Ascending aorta (tissue), 2 donors: ENCODE data around the gene UQCRH. TPM values are rescaled to one million over a fixed set of nuclear protein-coding genes. Genes with fewer than 3 reads are reported as not detected.
A peak's percentile ranks its signal among the peaks of the same experiment; 100 is the strongest.
"Not testable (repeated sequence)": the region's sequence is repeated elsewhere in the genome, so short reads cannot be mapped to it uniquely, and the experiment has no call there.

Source experiments
- DNase-seq, 2 donors: peaks; one replicate each; pipeline ENCODE4 v3.0.0-alpha.2; 2019; ENCODE audit warnings: low spot score in 2 of 2
- H3K27ac ChIP-seq, 2 donors: fragments of 200-600 bp; sonication (generic); one replicate each; pipeline ENCODE4 v1.5.1; 2016 to 2017; ENCODE audit warnings: mild to moderate bottlenecking in 1 of 2
- H3K27me3 ChIP-seq: fragments of 200-600 bp; sonication (generic); one replicate; pipeline ENCODE4 v1.5.1; 2017
- H3K36me3 ChIP-seq, 2 donors: fragments of 200-600 bp; sonication (generic); one replicate each; pipeline ENCODE4 v1.5.1; 2016
- H3K4me1 ChIP-seq, 2 donors: fragments of 200-600 bp; sonication (generic); one replicate each; pipeline ENCODE4 v1.5.1; 2016 to 2017; ENCODE audit warnings: mild to moderate bottlenecking in 1 of 2
- H3K4me3 ChIP-seq, 2 donors: fragments of 200-600 bp; sonication (generic); one replicate each; pipeline ENCODE4 v1.5.1; 2016 to 2017; ENCODE audit warnings: mild to moderate bottlenecking in 1 of 2
- H3K9me3 ChIP-seq, 2 donors: fragments of 200-600 bp; sonication (generic); one replicate each; pipeline ENCODE4 v1.5.1; 2016
- intact Hi-C: fragments of 100-400 bp; cut with DNase I; formaldehyde crosslinking; loops from one replicate; pipeline ENCODE4 v1.15.1; 2023
- total RNA-seq: library from RNA; depleted of rRNA; stranded (reverse); fragments of >200 nt; gene quantifications from one replicate; pipeline ENCODE4 v1.1.0, GENCODE V29; 2016
- TF ChIP-seq, protein P1 (sequence below), 3 experiments: fragments of 200-600 bp in 2 of 3; fragments of 450-650 bp in 1 of 3; sonication (generic) in 2 of 3; IDR thresholded peaks; one replicate each; pipeline ENCODE4 v1.5.1; 2016 to 2019; ENCODE audit warnings: antibody characterized with exemption in 3 of 3, mild to moderate bottlenecking in 1 of 3, moderate library complexity in 1 of 3

Gene UQCRH
- total RNA-seq, 1 donor from 2014 or later: 120 TPM

DNA sequence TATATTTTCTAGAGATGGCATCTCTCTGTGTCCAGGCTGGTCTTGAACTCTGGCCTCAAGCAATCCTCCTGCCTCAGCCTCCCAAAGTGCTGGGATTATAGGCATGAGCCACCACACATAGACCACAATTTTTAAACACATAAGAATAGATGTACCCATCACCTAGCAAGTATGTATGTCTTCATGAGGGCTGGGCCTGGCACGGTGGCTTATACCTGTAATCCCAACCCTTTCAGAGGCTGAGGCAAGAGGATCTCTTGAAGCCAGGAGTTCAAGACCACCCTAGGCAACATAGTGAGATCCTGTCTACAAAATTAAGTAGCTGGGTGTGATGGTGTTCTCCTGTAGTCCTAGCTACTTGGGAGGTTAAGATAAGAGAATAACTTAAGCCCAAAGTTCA is 13.8 kb downstream of the UQCRH start:
- H3K9me3 ChIP-seq: no peaks in the 10 kb centered on the region

DNA sequence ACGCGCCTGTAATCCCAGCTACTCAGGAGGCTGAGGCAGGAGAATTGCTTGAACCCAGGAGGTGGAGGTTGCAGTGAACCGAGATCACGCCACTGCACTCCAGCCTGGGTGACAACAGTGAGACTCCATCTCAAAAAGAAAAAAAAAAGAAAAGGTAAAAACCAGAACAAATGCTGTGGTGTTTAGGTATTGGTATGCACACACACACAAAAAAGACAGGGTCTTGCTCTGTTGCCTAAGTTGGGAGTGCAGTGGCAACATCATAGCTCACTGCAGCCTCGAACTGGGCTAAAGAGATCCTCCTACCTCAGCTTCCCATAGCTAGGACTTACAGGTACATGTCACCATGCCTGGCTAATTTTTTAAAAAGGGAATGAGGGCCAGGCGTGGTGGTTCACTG is 15.8 kb downstream of the UQCRH start:
- peaks cover 6 to 23% of the 10 kb centered on the region in 2 donors for H3K36me3 ChIP-seq
- H3K4me3 ChIP-seq, H3K27me3 ChIP-seq, H3K27ac ChIP-seq, H3K4me1 ChIP-seq, H3K9me3 ChIP-seq, intact Hi-C loops: not testable (repeated sequence)
- peak in 1 of 2 donors; percentile 12 for DNase-seq

More for the DNA sequence above, 13.8 kb downstream of the UQCRH start:
- no peak overlapping the region for H3K27ac ChIP-seq
- TF ChIP-seq, protein P1, sequence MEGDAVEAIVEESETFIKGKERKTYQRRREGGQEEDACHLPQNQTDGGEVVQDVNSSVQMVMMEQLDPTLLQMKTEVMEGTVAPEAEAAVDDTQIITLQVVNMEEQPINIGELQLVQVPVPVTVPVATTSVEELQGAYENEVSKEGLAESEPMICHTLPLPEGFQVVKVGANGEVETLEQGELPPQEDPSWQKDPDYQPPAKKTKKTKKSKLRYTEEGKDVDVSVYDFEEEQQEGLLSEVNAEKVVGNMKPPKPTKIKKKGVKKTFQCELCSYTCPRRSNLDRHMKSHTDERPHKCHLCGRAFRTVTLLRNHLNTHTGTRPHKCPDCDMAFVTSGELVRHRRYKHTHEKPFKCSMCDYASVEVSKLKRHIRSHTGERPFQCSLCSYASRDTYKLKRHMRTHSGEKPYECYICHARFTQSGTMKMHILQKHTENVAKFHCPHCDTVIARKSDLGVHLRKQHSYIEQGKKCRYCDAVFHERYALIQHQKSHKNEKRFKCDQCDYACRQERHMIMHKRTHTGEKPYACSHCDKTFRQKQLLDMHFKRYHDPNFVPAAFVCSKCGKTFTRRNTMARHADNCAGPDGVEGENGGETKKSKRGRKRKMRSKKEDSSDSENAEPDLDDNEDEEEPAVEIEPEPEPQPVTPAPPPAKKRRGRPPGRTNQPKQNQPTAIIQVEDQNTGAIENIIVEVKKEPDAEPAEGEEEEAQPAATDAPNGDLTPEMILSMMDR (IDR thresholded peaks at IDR 0.05): no peak
- no peaks in the 10 kb centered on the region for H3K4me1 ChIP-seq
- no peaks in the 10 kb centered on the region for H3K27me3 ChIP-seq
- DNase-seq: peak in 1 of 2 donors; percentile 24
- intact Hi-C loops: no loop called here
- peaks cover 19 to 42% of the 10 kb centered on the region in 2 donors for H3K36me3 ChIP-seq
- no peak overlapping the region for H3K4me3 ChIP-seq

DNA sequence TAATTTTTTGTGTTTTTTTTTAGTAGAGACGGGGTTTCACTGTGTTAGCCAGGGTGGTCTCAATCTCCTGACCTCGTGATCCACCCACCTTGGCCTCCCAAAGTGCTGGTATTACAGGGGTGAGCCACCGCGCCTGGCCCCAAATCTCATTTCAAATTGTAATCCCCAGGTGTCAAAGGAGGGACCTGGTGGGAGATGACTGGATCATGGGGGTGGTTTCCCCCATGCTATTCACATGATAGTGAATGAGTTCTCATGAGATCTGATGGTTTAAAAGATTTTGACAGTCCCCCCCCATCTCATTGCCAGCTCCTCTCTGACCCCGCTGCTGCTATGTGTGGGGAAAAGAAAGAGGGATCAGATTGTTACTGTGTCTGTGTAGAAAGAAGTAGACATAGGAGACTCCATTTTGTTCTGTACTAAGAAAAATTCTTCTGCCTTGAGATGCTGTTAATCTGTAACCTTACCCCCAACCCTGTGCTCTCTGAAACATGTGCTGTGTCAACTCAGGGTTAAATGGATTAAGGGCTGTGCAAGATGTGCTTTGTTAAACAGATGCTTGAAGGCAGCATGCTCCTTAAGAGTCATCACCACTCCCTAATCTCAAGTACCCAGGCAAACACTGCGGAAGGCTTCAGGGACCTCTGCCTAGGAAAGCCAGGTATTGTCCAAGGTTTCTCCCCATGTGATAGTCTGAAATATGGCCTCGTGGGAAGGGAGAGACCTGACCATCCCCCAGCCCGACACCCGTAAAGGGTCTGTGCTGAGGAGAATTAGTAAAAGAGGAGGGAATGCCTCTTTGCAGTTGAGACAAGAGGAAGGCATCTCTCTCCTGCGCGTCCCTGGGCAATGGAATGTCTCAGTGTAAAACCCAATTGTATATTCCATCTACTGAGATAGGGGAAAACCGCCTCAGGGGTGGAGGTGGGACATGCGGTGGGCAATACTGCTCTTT is 16.7 kb downstream of the UQCRH start:
- H3K4me1 ChIP-seq, H3K27me3 ChIP-seq, H3K9me3 ChIP-seq, intact Hi-C loops, H3K27ac ChIP-seq, H3K4me3 ChIP-seq: not testable (repeated sequence)
- DNase-seq: peak in 1 of 2 donors; percentile 25
- peaks cover 6 to 16% of the 10 kb centered on the region in 2 donors for H3K36me3 ChIP-seq

DNA sequence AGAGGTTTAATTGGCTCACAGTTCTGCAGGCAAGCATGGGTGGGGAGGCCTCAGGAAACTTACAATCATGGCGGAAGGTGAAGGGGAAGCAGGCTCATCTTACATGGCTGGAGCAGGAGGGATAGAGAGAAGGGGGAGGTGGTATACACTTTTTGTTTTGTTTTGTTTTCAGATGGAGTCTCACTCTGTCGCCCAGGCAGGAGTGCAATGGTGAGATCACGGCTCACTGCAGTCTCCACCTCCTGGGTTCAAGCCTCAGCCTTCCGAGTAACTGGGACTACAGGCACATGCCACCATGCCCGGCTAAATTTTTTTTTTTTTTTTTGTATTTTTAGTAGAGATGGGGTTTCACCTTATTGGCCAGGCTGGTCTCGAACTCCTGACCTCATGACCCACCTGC is 18.7 kb downstream of the UQCRH start:
- H3K27me3 ChIP-seq, H3K4me1 ChIP-seq, intact Hi-C loops, H3K36me3 ChIP-seq, H3K4me3 ChIP-seq, DNase-seq, H3K27ac ChIP-seq, H3K9me3 ChIP-seq: not testable (repeated sequence)

DNA sequence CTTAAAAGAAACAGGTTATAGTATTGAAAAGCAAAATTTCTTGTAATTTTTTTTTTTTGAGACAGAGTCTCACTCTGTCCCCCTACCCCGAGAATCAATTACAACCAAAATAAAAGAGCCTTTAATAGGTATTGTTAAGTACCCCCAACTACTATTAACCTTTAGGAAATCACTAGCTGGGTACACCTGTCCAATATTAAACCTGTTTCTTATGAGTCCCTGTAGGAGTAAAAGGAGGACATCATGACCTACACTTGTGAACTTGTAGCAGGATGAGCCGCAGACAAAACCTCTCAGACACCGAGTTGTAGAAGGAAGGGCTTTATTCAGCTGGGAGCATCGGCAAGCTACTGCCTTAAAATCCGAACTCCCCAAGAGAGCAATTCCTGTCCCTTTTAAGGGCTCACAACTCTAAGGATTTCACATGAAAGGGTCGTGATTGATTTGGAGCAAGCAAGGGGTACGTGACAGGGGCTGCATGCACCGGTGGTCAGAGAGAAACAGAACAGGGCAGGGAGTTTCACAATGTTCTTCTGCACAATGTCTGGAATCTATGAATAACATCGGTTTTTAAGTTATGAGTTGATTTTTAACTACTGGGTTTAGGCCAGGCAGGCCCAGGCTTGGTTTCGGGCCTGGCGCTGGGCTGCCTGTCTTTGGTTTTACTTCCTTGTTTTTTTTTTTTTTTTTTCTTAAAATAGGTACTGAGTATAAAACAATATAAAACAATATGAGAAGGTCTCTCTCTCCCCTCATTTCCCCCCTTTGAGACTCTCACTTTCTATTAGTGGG is 22.0 kb downstream of the UQCRH start:
- H3K4me3 ChIP-seq, H3K36me3 ChIP-seq, DNase-seq, H3K27ac ChIP-seq, H3K4me1 ChIP-seq, intact Hi-C loops, H3K27me3 ChIP-seq, H3K9me3 ChIP-seq: not testable (repeated sequence)

DNA sequence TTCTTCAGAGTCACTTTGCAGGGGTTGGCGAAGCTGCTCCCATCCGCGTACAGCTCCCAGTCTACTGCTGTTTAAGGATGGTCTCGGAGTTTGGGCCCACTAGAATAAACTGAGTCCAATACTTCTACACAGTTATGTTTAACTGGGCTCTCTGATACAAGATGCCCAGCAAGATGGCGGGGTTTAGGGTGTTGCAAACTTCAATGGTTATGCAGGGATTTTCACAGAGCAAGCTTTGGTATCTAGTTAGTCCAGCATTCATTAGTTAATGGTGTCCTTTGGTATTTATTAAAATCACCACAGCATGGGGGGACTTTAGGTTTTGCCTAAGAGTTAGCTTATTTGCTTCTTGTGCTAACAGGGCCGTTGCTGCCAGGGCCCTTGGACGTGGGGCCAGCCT is 24.7 kb downstream of the UQCRH start:
- H3K27me3 ChIP-seq, H3K4me3 ChIP-seq, H3K9me3 ChIP-seq, intact Hi-C loops, H3K36me3 ChIP-seq, DNase-seq, H3K4me1 ChIP-seq, H3K27ac ChIP-seq: not testable (repeated sequence)

DNA sequence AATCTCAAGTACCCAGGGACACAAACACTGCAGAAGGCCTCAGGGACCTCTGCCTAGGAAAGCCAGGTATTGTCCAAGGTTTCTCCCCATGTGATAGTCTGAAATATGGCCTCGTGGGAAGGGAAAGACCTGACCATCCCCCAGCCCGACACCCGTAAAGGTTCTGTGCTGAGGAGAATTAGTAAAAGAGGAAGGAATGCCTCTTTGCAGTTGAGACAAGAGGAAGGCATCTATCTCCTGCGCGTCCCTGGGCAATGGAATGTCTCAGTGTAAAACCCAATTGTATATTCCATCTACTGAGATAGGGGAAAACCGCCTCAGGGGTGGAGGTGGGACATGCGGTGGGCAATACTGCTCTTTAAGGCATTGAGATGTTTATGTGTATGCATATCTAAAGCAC is 26.3 kb downstream of the UQCRH start:
- intact Hi-C loops, H3K36me3 ChIP-seq, H3K27ac ChIP-seq, H3K4me1 ChIP-seq, H3K9me3 ChIP-seq, H3K27me3 ChIP-seq, DNase-seq, H3K4me3 ChIP-seq: not testable (repeated sequence)

DNA sequence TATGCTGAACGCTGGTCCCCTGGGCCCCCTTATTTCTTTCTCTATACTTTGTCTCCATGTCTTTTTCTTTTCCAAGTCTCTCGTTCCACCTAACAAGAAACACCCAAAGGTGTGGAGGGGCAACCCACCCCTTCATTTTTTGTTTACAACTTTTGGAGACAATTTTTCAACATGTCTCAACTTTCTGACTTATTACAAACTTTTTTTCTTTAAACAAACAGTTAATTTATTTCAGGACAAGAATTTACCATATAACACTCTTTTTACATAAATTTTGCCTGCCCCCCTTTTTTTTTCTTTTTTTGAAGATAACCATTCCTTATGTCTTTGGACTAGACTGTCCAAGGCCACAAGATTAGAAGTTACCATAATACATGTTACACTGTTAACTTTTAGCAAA is 26.9 kb downstream of the UQCRH start:
- H3K27ac ChIP-seq, H3K9me3 ChIP-seq, H3K4me3 ChIP-seq, H3K27me3 ChIP-seq, H3K36me3 ChIP-seq, DNase-seq, intact Hi-C loops, H3K4me1 ChIP-seq: not testable (repeated sequence)

DNA sequence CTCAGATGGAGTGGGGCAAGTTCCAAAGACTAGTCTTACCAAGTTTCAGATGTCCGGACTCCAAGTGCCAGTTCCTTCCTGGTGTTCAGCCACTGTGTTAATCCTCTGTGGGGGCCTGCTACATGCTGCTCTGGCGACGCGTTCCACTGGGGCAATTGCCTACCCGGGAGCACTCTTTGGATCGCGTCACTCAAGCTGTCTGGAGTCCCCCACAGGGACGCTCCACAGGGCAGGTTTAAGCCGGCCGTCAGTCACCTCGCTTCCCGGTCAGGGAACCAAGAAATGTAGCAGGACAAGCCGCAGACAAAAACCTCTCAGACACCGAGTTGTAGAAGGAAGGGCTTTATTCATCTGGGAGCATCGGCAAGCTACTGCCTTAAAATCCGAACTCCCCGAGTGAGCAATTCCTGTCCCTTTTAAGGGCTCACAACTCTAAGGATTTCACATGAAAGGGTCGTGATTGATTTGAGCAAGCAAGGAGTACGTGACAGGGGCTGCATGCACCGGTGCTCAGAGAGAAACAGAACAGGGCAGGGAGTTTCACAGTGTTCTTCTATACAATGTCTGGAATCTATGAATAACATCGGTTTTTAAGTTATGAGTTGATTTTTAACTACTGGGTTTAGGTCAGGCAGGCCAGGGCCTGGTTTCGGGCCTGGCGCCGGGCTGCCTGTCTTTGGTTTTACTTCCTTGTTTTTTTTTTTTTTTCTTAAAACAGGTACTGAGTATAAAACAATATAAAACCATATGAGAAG is 28.5 kb downstream of the UQCRH start:
- H3K4me1 ChIP-seq, H3K27me3 ChIP-seq, H3K4me3 ChIP-seq, H3K9me3 ChIP-seq, intact Hi-C loops, H3K36me3 ChIP-seq, DNase-seq, H3K27ac ChIP-seq: not testable (repeated sequence)
